OCI-LY1 (cell line): ENCODE measurements around the gene ARL8B.

Experiments used
- EZH2 ChIP-seq: fragments of 200-600 bp; sonication (generic), shearing (Covaris generic); IDR thresholded peaks from 2 replicates; pipeline ENCODE4 v1.8.0; 2017; ENCODE audit warnings: borderline replicate concordance, mixed run types, mild to moderate bottlenecking, antibody characterized with exemption, low read length, moderate library complexity, mixed read lengths
- TF ChIP-seq, protein P1 (sequence below): fragments of 200-600 bp; sonication (generic), shearing (Covaris generic); IDR thresholded peaks from 2 replicates; pipeline ENCODE4 v1.5.1; 2017; ENCODE audit warnings: mild to moderate bottlenecking, antibody characterized with exemption, low read length, moderate library complexity, mixed read lengths

DNA sequence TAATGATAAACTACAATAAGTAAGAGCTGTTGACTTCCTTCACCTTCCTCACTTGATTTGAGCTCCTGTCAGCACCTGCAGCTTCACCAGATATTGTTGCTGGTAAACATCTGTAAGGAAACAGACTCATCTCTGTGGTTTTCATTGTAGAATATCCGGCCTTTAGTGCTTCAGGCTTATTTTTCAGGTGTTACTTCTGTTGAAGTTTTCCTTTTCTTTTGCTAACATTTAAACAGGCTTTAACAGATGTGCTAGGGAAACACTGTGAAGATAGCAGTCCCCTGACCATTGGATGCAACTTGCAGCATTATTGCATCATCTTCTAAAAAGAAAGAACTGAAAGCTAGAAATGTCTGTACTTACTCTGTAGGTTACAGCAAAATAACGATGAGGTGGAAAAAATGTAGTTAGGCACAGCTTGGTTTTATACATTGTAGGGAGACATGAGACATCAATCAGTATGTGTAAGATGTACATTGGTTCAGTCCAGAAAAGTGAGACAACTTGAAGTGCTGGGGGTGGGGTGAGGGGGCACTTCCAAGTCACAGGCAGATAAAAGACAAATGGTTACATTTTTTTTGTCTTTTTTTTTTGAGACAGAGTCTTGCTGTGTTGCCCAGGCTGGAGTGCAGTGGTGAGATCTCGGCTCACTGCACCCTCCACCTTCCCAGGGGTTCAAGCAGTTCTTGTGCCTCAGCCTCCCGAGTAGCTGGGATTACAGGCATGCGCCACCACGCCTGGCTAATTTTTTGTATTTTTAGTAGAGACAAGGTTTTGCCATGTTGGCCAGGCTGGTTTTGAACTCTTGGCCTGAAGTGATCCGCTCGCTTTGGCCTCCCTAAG lies 75.6 kb downstream of the ARL8B start:
- TF ChIP-seq, protein P1, sequence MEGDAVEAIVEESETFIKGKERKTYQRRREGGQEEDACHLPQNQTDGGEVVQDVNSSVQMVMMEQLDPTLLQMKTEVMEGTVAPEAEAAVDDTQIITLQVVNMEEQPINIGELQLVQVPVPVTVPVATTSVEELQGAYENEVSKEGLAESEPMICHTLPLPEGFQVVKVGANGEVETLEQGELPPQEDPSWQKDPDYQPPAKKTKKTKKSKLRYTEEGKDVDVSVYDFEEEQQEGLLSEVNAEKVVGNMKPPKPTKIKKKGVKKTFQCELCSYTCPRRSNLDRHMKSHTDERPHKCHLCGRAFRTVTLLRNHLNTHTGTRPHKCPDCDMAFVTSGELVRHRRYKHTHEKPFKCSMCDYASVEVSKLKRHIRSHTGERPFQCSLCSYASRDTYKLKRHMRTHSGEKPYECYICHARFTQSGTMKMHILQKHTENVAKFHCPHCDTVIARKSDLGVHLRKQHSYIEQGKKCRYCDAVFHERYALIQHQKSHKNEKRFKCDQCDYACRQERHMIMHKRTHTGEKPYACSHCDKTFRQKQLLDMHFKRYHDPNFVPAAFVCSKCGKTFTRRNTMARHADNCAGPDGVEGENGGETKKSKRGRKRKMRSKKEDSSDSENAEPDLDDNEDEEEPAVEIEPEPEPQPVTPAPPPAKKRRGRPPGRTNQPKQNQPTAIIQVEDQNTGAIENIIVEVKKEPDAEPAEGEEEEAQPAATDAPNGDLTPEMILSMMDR: no peak
- TF ChIP-seq EZH2: no peak
